Measurements from ENCODE around the gene TBCE.
A peak's percentile ranks its signal among the peaks of the same experiment; 100 is the strongest.
"Not testable (repeated sequence)": the region's sequence is repeated elsewhere in the genome, so short reads cannot be mapped to it uniquely, and the experiment has no call there.

Gene TBCE

GRCh38 chr1:235468004-235468403, 100.8 kb downstream of the TBCE start:
- TF ChIP-seq CTCF (conservative IDR thresholded peaks at IDR 0.05; ENCODE audit: low read length): no peak

DNA sequence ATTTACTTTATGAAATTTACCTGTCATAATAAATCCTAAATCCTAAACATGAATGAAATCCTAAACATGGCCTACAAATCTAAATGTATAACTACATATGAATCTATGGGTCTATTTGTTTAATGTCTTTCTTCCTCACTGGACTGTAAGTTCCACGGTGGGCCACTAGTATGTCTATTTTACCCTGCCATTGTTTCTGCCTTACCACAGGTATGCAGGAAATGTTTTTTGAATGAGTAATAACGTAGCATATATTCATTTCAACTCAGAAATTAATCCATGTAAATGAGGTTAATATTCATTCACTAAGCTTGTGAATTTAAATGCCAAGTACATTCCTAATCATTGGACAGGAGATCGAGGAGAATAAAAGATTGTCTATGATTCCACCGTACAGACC, 101.7 kb downstream of the TBCE start:
- no peak overlapping the region for H3K4me3 ChIP-seq (ENCODE audit: low read length)
- DNase-seq (ENCODE audit: low read depth): peak; percentile 48
- peak; percentile 11; the same call in 1 of the 2 replicates for TF ChIP-seq CTCF (conservative IDR thresholded peaks at IDR 0.05; ENCODE audit: low read length)

More at GRCh38 chr1:235468004-235468403, 100.8 kb downstream of the TBCE start:
- H3K4me3 ChIP-seq (ENCODE audit: low read length): no peak overlapping the region
- no peak for DNase-seq (ENCODE audit: low read depth)

DNA sequence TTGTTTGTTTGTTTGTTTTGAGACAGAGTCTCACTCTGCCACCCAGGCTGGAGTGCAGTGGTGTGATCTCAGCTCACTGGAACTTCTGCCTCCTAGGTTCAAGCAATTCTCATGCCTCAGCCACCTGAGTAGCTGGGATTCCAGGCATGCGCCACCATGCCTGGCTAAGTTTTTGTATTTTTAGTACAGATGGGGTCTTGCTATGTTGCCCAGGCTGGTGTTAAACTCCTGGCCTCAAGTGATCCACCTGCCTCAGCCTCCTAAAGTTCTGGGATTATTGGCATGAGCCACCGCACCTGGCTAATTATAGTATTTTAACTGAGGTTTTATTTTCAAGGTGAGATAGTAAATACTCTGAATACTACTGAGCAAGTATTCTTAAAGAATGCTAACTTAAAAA, 102.7 kb downstream of the TBCE start:
- not testable (repeated sequence) for DNase-seq (ENCODE audit: low read depth); H3K4me3 ChIP-seq (ENCODE audit: low read length)

DNA sequence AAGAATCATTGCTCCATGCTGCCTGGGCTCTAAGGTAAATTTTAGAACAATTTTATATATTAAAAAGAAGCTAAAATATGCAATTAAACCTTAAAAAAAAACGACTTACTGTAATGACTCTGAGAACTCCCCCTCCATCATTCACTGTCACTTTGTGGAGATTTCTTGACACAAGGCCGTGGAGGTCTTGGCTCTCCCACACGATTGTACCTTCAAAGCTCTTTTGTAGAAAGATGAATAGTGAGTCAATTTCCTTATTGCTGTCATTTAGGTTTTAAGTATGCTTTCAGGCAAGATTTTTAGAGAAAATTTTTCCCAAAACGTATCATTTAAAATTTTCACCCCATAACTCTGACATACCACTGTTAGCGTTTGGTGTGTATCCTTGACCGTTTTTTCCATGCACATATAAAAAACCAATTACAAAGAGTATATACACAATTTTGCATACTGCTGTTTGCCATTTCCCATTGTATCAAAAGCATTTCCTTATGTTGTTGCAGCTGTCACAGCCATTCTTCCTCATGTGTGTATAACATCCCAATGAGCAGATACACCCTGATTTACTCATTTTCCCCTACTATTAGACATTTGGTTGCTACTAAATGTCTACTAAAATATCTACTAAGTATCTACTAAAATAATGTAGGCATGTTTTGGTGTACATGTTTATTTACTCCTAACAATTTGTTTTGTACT, 103.7 kb downstream of the TBCE start:
- DNase-seq (ENCODE audit: low read depth): no peak
- no peak overlapping the region for H3K4me3 ChIP-seq (ENCODE audit: low read length)
- no peak for TF ChIP-seq CTCF (conservative IDR thresholded peaks at IDR 0.05; ENCODE audit: low read length)

GRCh38 chr1:235473806-235474205, 106.6 kb downstream of the TBCE start:
- no peak overlapping the region for H3K4me3 ChIP-seq (ENCODE audit: low read length)
- DNase-seq (ENCODE audit: low read depth): no peak
- no peak for TF ChIP-seq CTCF (conservative IDR thresholded peaks at IDR 0.05; ENCODE audit: low read length)

DNA sequence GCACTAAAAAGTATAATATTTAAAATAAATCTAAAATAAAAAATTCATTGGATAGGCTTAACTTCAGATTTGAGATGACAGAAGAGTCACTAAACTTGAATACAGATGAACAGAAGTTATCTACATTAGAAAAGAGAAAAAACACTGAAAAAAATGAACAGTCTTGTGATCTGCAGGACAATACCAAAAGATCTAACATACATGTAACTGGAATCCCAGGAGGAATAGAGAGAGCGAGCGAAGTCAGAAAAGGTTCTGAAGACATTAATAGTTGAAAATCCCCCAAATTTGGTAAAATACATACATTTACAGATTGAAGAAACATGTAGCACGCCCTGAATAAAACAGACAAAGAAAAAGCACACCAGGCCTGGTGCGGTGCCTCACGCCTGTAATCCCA, 115.9 kb downstream of the TBCE start:
- H3K4me3 ChIP-seq (ENCODE audit: low read length): no peak overlapping the region
- TF ChIP-seq CTCF (conservative IDR thresholded peaks at IDR 0.05; ENCODE audit: low read length): no peak
- no peak for DNase-seq (ENCODE audit: low read depth)

- H3K4me3 ChIP-seq (ENCODE audit: low read length): no peak overlapping the region
- no peak for TF ChIP-seq CTCF (conservative IDR thresholded peaks at IDR 0.05; ENCODE audit: low read length)
- no peak for DNase-seq (ENCODE audit: low read depth)
Observed at GRCh38 chr1:235485558-235485957, 118.3 kb downstream of the TBCE start.

All from AG10803 (cell line).